Measurements from ENCODE around the gene MACROD1.
"Not testable (repeated sequence)": the region's sequence is repeated elsewhere in the genome, so short reads cannot be mapped to it uniquely, and the experiment has no call there.

Gene MACROD1

GRCh38 chr11:64163951-64164350 is 2.0 kb downstream of the MACROD1 start:
- no peak overlapping the region for H3K4me3 ChIP-seq
- DNase-seq, result no peak
- TF ChIP-seq CTCF (IDR thresholded peaks at IDR 0.05), result no peak
- intact Hi-C loops (cut with DNase I; ENCODE audit: low total_unique reads), result no loop called here
- no peak overlapping the region for H3K27ac ChIP-seq
- no peaks in the 10 kb centered on the region for H3K27me3 ChIP-seq
- H3K4me1 ChIP-seq, result peaks cover 0 to 26% (median 16%) of the 10 kb centered on the region in 4 donors
- no peaks in the 10 kb centered on the region for H3K36me3 ChIP-seq
- H3K9me3 ChIP-seq, result no peaks in the 10 kb centered on the region

GRCh38 chr11:64162769-64163168 is 3.1 kb downstream of the MACROD1 start:
- DNase-seq; H3K36me3 ChIP-seq; H3K27me3 ChIP-seq; H3K4me3 ChIP-seq; H3K27ac ChIP-seq; H3K9me3 ChIP-seq; intact Hi-C loops (cut with DNase I; ENCODE audit: low total_unique reads): not testable (repeated sequence)
- H3K4me1 ChIP-seq, result peaks cover 0 to 26% (median 16%) of the 10 kb centered on the region in 4 donors

GRCh38 chr11:64161037-64161436 is 4.9 kb downstream of the MACROD1 start:
- Histone ChIP-seq H3K9me3 (no peaks in the 10 kb centered on the region), H3K27ac (no peak overlapping the region), H3K27me3 (no peaks in the 10 kb centered on the region), H3K36me3 (no peaks in the 10 kb centered on the region), H3K4me1 (peaks cover 0 to 16% (median 12%) of the 10 kb centered on the region in 4 donors), H3K4me3 (no peak overlapping the region)
- TF ChIP-seq CTCF (IDR thresholded peaks at IDR 0.05), result no peak
- intact Hi-C loops (cut with DNase I; ENCODE audit: low total_unique reads), result no loop called here
- DNase-seq, result no peak

DNA sequence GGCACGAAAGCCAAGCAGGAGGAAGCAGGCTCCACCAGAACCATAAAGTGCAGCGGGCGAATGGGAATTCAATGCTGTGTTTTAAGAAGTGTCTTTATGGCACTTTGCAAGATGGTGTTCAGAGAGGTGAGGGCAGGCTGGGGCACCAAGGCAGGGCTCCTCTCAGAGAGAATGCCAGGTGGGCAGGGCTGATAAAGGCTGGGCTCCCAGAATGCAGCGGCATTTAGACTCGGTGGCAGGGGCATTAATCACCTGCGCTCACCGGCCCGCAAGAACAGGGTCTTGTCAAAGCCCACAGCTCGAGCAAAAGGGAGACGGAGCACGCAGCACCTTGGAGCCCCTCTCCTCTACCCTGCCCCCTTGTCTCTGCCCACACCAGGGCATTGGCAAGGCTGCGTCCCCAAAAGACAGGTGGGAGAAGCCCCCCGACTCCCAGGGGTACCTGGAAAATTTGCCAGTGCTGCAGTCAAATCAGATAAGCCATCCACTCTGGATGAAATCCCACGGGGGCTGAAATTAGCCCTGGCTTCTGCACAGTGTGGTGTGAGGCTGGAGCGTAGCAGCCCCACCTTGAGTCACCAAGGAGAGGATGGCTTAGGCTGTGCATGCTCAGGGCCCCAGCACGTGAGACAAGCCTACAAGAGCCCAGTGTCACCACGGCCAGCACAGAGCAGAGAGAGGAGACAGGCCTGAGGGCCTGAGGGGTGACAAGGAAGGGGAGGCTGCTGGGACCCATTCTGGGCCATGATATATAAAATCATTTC is 8.1 kb downstream of the MACROD1 start:
- H3K36me3 ChIP-seq, result no peaks in the 10 kb centered on the region
- no peaks in the 10 kb centered on the region for H3K27me3 ChIP-seq
- H3K4me3 ChIP-seq, result no peak overlapping the region
- peaks cover 0 to 4% (median under 1%) of the 10 kb centered on the region in 4 donors for H3K4me1 ChIP-seq
- H3K27ac ChIP-seq, result no peak overlapping the region
- intact Hi-C loops (cut with DNase I; ENCODE audit: low total_unique reads), result loop anchor here (10.0 kb wide), 1 partner anchor 323 kb away; the partner anchor contains the start of gene MARK2
- no peaks in the 10 kb centered on the region for H3K9me3 ChIP-seq
- DNase-seq, result no peak
- TF ChIP-seq CTCF (IDR thresholded peaks at IDR 0.05), result no peak

GRCh38 chr11:64156235-64157011 is 9.5 kb downstream of the MACROD1 start:
- no peak overlapping the region for H3K4me3 ChIP-seq
- H3K9me3 ChIP-seq, result no peaks in the 10 kb centered on the region
- no peaks in the 10 kb centered on the region for H3K27me3 ChIP-seq
- TF ChIP-seq CTCF (IDR thresholded peaks at IDR 0.05), result no peak
- H3K27ac ChIP-seq, result no peak overlapping the region
- no peaks in the 10 kb centered on the region for H3K36me3 ChIP-seq
- H3K4me1 ChIP-seq, result peaks cover 0 to 7% (median 2%) of the 10 kb centered on the region in 4 donors
- intact Hi-C loops (cut with DNase I; ENCODE audit: low total_unique reads), result loop anchor here (10.0 kb wide), 1 partner anchor 322 kb away; the partner anchor contains the start of gene MARK2
- no peak for DNase-seq

GRCh38 chr11:64153812-64154211 is 12.1 kb downstream of the MACROD1 start:
- peaks cover 0 to 15% (median 0%) of the 10 kb centered on the region in 3 donors for H3K36me3 ChIP-seq
- DNase-seq, result no peak
- H3K4me1 ChIP-seq, result peaks cover 0 to 7% (median 2%) of the 10 kb centered on the region in 4 donors
- H3K27ac ChIP-seq, result no peak overlapping the region
- intact Hi-C loops (cut with DNase I; ENCODE audit: low total_unique reads), result loop anchor here (10.0 kb wide), 1 partner anchor 319 kb away; the partner anchor contains the start of gene MARK2
- H3K4me3 ChIP-seq, result no peak overlapping the region
- H3K27me3 ChIP-seq, result no peaks in the 10 kb centered on the region
- no peak for TF ChIP-seq CTCF (IDR thresholded peaks at IDR 0.05)
- H3K9me3 ChIP-seq, result no peaks in the 10 kb centered on the region

All from tibial artery (tissue), 4 donors.